ENCODE measurements around the gene XAGE1B. TPM values are rescaled to one million over a fixed set of nuclear protein-coding genes. Genes with fewer than 3 reads are reported as not detected.
"Not testable (repeated sequence)": the region's sequence is repeated elsewhere in the genome, so short reads cannot be mapped to it uniquely, and the experiment has no call there.

XAGE1B gene
- total RNA-seq, 1 experiment from 2014 or later, result not detected

GRCh38 chrX:52495545-52496418 lies 21.1 kb downstream of the XAGE1B start, which contains the start of gene XAGE1A:
Gene XAGE1A (plus strand): TSS chrX:52495808. CDS start chrX:52497362, 1,554 bp downstream.
- CTCF ChIA-PET; H3K4me1 Mint-ChIP-seq (ENCODE audit: low read depth, unreplicated experiment); H3K4me3 ChIP-seq (ENCODE audit: low read depth, low read length); intact Hi-C loops (cut with micrococcal nuclease; ENCODE audit: unreplicated experiment); H3K36me3 Mint-ChIP-seq (ENCODE audit: insufficient read depth, unreplicated experiment); H3K4me3 Mint-ChIP-seq (ENCODE audit: unreplicated experiment); H3K27me3 ChIP-seq (replicated peaks; ENCODE audit: control insufficient read depth, insufficient read depth, low read length); DNase-seq; H3K9me3 ChIP-seq; H3K27me3 Mint-ChIP-seq (ENCODE audit: insufficient read depth, unreplicated experiment); H3K4me1 ChIP-seq; BruUV-seq (replicated peaks); H3K9me3 Mint-ChIP-seq (ENCODE audit: unreplicated experiment); H3K27ac Mint-ChIP-seq (ENCODE audit: unreplicated experiment); POLR2A ChIA-PET; H3K36me3 ChIP-seq (ENCODE audit: control insufficient read depth, insufficient read depth, low read length): not testable (repeated sequence)

GRCh38 chrX:52471301-52471700 lies 45.6 kb downstream of the XAGE1B start:
- H3K27me3 ChIP-seq (replicated peaks; ENCODE audit: control insufficient read depth, insufficient read depth, low read length); H3K27me3 Mint-ChIP-seq (ENCODE audit: insufficient read depth, unreplicated experiment); H3K4me3 ChIP-seq (ENCODE audit: low read depth, low read length); CTCF ChIA-PET; H3K4me1 Mint-ChIP-seq (ENCODE audit: low read depth, unreplicated experiment); BruUV-seq (replicated peaks); DNase-seq; H3K27ac Mint-ChIP-seq (ENCODE audit: unreplicated experiment); H3K36me3 ChIP-seq (ENCODE audit: control insufficient read depth, insufficient read depth, low read length); H3K36me3 Mint-ChIP-seq (ENCODE audit: insufficient read depth, unreplicated experiment); intact Hi-C loops (cut with micrococcal nuclease; ENCODE audit: unreplicated experiment); POLR2A ChIA-PET; H3K4me3 Mint-ChIP-seq (ENCODE audit: unreplicated experiment); H3K9me3 Mint-ChIP-seq (ENCODE audit: unreplicated experiment); H3K9me3 ChIP-seq; H3K4me1 ChIP-seq: not testable (repeated sequence)

Other genes with a start within 250 kb of the XAGE1B start
- gene XAGE2, start 148.0 kb downstream of the XAGE1B start, total RNA-seq (2022), result 2.8 and 5.7 TPM in 2 replicates
- gene XAGE1A, start 21.3 kb downstream of the XAGE1B start, total RNA-seq (2022), result not detected in 2 replicates
- gene SSX7, start 137.8 kb upstream of the XAGE1B start, total RNA-seq (2022), result not detected in 2 replicates
- gene SSX2, start 190.1 kb upstream of the XAGE1B start, total RNA-seq (2022), result not detected in 2 replicates
- gene SSX2B, start 234.2 kb upstream of the XAGE1B start, total RNA-seq (2022), result not detected in 2 replicates

Measured in Caco-2 (cell line).